ENCODE results near the gene ZZZ3.

The ZZZ3 gene

GRCh38 chr1:77682460-77683159 lies at the start of gene ZZZ3:
TSS of gene ZZZ3 (minus strand) at chr1:77682658. CDS start at chr1:77633354, 49,304 bp downstream.
- no peak for TF ChIP-seq CTCF (IDR thresholded peaks at IDR 0.05; ENCODE audit: low read depth, low read length, missing control alignments)
- H3K4me3 ChIP-seq (ENCODE audit: low read depth, low read length): peak within 1 kb of the TSS; percentile 86
- DNase-seq (ENCODE audit: low read depth): peak; percentile 87

GRCh38 chr1:77732090-77732489 lies 49.6 kb upstream of the ZZZ3 start:
- TF ChIP-seq CTCF (IDR thresholded peaks at IDR 0.05; ENCODE audit: low read depth, low read length, missing control alignments): no peak
- DNase-seq (ENCODE audit: low read depth): no peak
- H3K4me3 ChIP-seq (ENCODE audit: low read depth, low read length): no peak overlapping the region

- no peak overlapping the region for H3K4me3 ChIP-seq (ENCODE audit: low read depth, low read length)
- no peak for TF ChIP-seq CTCF (IDR thresholded peaks at IDR 0.05; ENCODE audit: low read depth, low read length, missing control alignments)
- no peak for DNase-seq (ENCODE audit: low read depth)
Measured at GRCh38 chr1:77725706-77726105, 43.2 kb upstream of the ZZZ3 start.

GRCh38 chr1:77718181-77718580 lies 35.7 kb upstream of the ZZZ3 start:
- no peak for TF ChIP-seq CTCF (IDR thresholded peaks at IDR 0.05; ENCODE audit: low read depth, low read length, missing control alignments)
- DNase-seq (ENCODE audit: low read depth): no peak
- no peak overlapping the region for H3K4me3 ChIP-seq (ENCODE audit: low read depth, low read length)

GRCh38 chr1:77716065-77716464 lies 33.6 kb upstream of the ZZZ3 start:
- no peak for DNase-seq (ENCODE audit: low read depth)
- no peak overlapping the region for H3K4me3 ChIP-seq (ENCODE audit: low read depth, low read length)
- TF ChIP-seq CTCF (IDR thresholded peaks at IDR 0.05; ENCODE audit: low read depth, low read length, missing control alignments): no peak

GRCh38 chr1:77709727-77710126 lies 27.3 kb upstream of the ZZZ3 start:
- no peak for TF ChIP-seq CTCF (IDR thresholded peaks at IDR 0.05; ENCODE audit: low read depth, low read length, missing control alignments)
- no peak overlapping the region for H3K4me3 ChIP-seq (ENCODE audit: low read depth, low read length)
- DNase-seq (ENCODE audit: low read depth): no peak

- H3K4me3 ChIP-seq (ENCODE audit: low read depth, low read length): no peak overlapping the region
- no peak for DNase-seq (ENCODE audit: low read depth)
- no peak for TF ChIP-seq CTCF (IDR thresholded peaks at IDR 0.05; ENCODE audit: low read depth, low read length, missing control alignments)
Measured at GRCh38 chr1:77706321-77706720, 23.9 kb upstream of the ZZZ3 start.

Measured in GM12864 (cell line).